C4-2B (cell line): Measurements from ENCODE around the gene METTL24.

Experiments used
- H3K27ac ChIP-seq: fragments of 450-650 bp; 2 replicates; pipeline ENCODE4 v1.5.1; 2017
- ZFX ChIP-seq: fragments of 450-650 bp; IDR thresholded peaks from 2 replicates; pipeline ENCODE4 v1.6.1; 2017
- TF ChIP-seq, protein P1 (sequence below): fragments of 450-650 bp; conservative IDR thresholded peaks from 2 replicates; pipeline ENCODE4 v1.5.1; 2017; ENCODE audit warnings: mild to moderate bottlenecking

Gene METTL24

DNA sequence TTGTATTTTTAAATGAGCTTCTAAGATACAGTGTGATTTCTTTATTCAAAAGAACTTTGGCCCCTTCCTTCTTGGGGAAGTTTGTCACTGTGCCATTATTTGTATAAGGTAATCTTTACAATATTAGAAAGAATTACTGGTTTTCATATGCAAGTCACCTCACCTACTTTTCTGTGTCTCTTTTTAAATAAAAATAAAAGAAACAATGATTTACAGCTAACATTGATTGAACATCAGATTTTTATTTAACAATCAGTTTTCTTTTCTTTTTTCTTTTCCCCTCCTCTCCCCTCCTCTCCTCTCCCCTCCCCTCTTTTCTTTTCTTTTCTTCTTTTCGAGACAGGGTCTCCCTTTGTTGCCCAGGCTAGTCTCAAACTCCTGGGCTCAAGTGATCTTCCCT is 131.9 kb downstream of the METTL24 start:
- no peak for TF ChIP-seq ZFX
- TF ChIP-seq, protein P1, sequence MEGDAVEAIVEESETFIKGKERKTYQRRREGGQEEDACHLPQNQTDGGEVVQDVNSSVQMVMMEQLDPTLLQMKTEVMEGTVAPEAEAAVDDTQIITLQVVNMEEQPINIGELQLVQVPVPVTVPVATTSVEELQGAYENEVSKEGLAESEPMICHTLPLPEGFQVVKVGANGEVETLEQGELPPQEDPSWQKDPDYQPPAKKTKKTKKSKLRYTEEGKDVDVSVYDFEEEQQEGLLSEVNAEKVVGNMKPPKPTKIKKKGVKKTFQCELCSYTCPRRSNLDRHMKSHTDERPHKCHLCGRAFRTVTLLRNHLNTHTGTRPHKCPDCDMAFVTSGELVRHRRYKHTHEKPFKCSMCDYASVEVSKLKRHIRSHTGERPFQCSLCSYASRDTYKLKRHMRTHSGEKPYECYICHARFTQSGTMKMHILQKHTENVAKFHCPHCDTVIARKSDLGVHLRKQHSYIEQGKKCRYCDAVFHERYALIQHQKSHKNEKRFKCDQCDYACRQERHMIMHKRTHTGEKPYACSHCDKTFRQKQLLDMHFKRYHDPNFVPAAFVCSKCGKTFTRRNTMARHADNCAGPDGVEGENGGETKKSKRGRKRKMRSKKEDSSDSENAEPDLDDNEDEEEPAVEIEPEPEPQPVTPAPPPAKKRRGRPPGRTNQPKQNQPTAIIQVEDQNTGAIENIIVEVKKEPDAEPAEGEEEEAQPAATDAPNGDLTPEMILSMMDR: no peak
- H3K27ac ChIP-seq: no peak overlapping the region

DNA sequence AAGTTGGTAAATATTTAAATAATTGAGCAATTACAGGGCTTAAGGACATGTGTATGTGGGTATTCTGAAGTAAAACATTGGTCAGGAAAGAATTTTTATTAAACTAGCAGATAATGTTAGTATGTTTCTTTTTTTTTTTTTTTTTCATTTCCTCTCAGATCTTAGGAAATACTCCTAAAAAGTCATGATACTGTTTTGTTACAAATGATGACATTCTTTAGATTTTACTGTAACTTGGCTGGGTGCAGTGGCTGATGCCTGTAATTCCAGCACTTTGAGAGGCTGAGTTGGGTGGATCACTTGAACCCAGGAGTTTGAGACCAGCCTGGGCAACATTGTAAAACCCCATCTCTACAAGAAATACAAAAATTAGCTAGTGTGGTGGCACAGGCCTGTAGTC is 136.4 kb downstream of the METTL24 start:
- no peak overlapping the region for H3K27ac ChIP-seq

DNA sequence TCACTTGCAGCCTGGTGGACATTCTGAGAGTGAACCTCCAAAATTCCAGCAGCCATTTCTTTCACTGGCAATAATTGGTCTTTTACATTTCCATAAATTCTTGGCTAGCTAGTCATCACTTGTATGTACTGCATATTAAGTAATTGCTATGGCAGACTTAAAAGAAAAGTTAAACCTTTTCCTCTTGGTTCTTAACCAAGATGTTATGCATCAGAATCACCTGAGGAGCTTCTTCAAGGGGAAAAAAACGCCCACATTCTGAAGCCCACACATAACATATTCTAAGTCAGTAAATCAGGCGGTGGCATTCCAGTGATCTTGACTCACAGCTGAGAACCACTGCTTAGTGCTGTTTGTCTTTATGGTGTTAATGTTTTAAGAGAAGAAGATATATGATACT is 140.9 kb downstream of the METTL24 start:
- no peak overlapping the region for H3K27ac ChIP-seq
- TF ChIP-seq ZFX: no peak
- TF ChIP-seq, protein P1: no peak

More for the DNA sequence above, 136.4 kb downstream of the METTL24 start:
- TF ChIP-seq, protein P1: no peak
- no peak for TF ChIP-seq ZFX

DNA sequence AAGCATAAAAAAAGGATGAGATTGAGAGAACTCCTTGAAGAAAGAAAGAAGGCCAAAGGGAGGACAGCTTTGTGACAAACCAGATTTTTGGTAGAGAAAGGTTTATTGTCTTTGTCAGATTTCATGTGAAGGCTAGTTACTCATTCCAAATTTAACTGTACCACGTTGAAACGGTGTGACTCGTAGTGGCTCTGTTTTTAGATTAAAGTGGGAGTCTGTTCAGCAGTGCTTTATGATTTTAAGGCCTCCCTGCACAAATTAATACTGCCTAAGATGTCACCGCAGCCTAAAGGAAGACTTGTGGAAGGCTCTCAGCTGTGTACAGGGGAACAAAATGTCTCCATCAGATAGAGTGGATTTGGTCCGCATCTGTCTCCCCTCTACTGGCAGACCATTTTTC is 142.0 kb downstream of the METTL24 start:
- TF ChIP-seq ZFX: no peak
- TF ChIP-seq, protein P1: no peak
- H3K27ac ChIP-seq: no peak overlapping the region

DNA sequence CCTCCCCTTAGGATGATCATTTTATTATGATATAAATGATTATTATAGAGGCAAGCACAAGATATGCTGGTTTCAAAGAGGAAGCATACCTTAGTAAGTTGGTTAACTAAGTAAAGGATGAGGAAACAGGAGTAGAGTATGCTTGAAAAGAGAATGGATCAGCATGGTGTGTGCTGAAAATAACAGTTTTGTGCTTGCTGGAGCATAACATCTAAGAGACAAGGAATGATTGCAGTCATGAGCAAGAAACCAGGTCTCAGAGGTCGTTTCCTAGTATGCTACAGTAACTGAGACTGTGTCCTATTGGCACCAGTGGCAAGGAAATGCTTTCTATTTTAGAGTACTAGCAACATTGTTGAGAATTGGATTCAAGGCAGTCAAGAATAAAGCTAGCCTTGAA is 143.8 kb downstream of the METTL24 start:
- TF ChIP-seq, protein P1: no peak
- TF ChIP-seq ZFX: no peak
- no peak overlapping the region for H3K27ac ChIP-seq

DNA sequence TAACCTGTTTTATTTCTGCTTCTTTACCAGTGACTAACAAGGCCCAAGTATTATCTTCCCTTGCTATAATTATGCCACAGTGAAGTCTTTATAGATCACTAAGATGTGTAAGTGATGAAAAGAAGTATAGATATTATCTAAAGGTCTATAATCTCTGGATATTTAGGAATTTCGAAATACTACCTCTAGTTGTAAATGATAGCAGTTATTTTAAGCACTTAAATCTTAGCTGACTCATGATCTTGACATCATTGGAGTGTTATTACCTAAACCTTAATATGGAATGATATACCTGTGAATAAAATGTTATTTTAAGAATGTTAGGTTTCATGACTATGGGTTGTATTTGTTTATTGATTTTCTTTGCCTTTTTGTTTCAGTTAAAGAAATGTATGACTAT is 146.4 kb downstream of the METTL24 start:
- no peak overlapping the region for H3K27ac ChIP-seq
- TF ChIP-seq ZFX: no peak
- TF ChIP-seq, protein P1: no peak

DNA sequence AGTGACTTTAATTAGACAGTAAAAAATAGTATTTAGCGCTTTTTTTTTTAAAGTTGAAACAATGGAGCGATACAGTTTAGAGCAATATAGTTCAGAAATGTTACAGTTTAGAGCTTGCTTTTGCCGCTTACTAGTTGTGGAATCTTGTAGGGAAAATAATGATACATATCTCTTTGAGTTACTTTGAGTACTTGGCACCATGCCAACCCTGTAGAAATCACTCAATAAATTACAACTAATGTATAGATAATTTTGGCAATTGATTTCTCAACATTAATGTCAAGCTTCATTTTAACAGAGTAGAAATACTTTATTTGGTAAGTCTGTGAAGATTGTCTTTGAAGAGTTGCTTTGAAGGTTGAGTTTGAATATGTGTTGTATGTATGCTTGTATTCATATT is 150.5 kb downstream of the METTL24 start:
- TF ChIP-seq, protein P1: no peak
- TF ChIP-seq ZFX: no peak
- H3K27ac ChIP-seq: no peak overlapping the region
